Nephron (organoid): Measurements from ENCODE around the gene LSM10.

ENCODE experiments used
- H3K27ac Mint-ChIP-seq, 3 experiments: 2 replicates each; pipeline ENCODE4 v1.8.0; 2020; ENCODE audit warnings: mixed read lengths in 3 of 3, mild to moderate bottlenecking in 2 of 3, moderate library complexity in 1 of 3
- H3K27me3 Mint-ChIP-seq: 2 replicates; pipeline ENCODE4 v1.8.0; 2021; ENCODE audit warnings: low read depth, mild to moderate bottlenecking, moderate library complexity, mixed read lengths
- H3K36me3 Mint-ChIP-seq: 2 replicates; pipeline ENCODE4 v1.8.0; 2020; ENCODE audit warnings: low read depth, mixed read lengths
- H3K4me1 Mint-ChIP-seq: 2 replicates; pipeline ENCODE4 v1.8.0; 2020; ENCODE audit warnings: mixed read lengths
- H3K4me3 Mint-ChIP-seq, 3 experiments: 2 replicates each; pipeline ENCODE4 v1.8.0; 2020; ENCODE audit warnings: mild to moderate bottlenecking in 3 of 3, mixed read lengths in 3 of 3, moderate library complexity in 2 of 3
- H3K9me3 Mint-ChIP-seq: 2 replicates; pipeline ENCODE4 v1.8.0; 2020; ENCODE audit warnings: mixed read lengths
- TF ChIP-seq, protein P1 (sequence below), 3 experiments: fragments of 200-600 bp; sonication (generic); IDR thresholded peaks; one replicate each; pipeline ENCODE4 v1.5.0; 2021; ENCODE audit warnings: antibody characterized with exemption in 3 of 3; ENCODE audit not compliant: unreplicated experiment in 3 of 3

Gene LSM10

DNA sequence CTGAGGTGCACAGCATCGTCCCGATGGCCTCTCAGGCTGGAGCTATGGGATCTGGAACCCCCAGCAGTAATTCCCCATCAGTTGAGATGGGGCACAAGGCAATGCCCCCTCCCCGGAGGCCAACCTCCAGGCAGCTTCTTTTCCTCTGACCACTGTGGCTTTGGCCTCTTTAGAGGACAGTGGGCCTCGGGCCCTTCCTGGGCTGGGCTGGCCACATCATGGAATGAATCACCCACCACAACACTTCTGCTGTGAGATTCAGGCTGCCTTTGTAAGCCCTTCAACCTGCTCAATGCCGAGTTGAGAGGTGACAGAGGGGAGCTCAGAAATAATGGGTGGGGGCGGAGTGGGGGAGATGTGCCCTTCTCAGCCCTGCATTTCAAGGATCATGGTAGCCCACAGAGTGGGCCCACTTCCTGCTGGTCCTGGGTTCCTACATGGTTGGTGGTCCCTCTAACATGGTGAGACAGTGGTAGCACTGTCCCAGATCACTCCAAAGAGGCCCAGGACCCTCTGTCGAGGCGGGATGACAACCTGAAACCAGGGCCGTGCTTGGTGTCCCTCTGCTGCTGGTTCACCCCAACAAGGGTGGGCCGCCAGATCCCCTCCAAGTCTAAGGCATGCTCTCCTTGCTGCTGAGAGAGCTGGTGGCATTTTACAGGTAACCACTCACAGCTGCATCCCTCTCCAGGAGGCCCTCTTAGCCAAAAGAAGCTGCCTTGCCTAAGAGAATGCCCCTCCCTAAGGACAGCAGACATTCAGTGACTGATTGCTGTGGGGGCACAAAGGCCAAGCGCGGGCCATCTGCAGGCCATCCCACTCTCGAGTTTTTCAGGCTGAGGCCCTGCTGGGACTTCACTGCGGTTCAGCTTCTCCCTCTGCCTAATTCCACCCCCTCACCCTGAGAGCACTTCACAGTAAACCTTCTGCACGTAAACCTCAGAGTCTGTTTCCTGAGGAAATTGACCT, 44.5 kb downstream of the LSM10 start:
- TF ChIP-seq, protein P1, sequence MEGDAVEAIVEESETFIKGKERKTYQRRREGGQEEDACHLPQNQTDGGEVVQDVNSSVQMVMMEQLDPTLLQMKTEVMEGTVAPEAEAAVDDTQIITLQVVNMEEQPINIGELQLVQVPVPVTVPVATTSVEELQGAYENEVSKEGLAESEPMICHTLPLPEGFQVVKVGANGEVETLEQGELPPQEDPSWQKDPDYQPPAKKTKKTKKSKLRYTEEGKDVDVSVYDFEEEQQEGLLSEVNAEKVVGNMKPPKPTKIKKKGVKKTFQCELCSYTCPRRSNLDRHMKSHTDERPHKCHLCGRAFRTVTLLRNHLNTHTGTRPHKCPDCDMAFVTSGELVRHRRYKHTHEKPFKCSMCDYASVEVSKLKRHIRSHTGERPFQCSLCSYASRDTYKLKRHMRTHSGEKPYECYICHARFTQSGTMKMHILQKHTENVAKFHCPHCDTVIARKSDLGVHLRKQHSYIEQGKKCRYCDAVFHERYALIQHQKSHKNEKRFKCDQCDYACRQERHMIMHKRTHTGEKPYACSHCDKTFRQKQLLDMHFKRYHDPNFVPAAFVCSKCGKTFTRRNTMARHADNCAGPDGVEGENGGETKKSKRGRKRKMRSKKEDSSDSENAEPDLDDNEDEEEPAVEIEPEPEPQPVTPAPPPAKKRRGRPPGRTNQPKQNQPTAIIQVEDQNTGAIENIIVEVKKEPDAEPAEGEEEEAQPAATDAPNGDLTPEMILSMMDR (IDR thresholded peaks at IDR 0.05; ENCODE audit: unreplicated experiment in 3 of 3) = no peak
- no peaks in the 10 kb centered on the region for H3K9me3 Mint-ChIP-seq
- peaks cover 25% of the 10 kb centered on the region for H3K4me1 Mint-ChIP-seq
- peak overlapping the region in 1 of 3 experiments; percentile 31 for H3K4me3 Mint-ChIP-seq
- peak overlapping the region; percentile 81 to 98 (median 93) for H3K27ac Mint-ChIP-seq
- H3K27me3 Mint-ChIP-seq = no peaks in the 10 kb centered on the region
- H3K36me3 Mint-ChIP-seq = peaks cover 29% of the 10 kb centered on the region

DNA sequence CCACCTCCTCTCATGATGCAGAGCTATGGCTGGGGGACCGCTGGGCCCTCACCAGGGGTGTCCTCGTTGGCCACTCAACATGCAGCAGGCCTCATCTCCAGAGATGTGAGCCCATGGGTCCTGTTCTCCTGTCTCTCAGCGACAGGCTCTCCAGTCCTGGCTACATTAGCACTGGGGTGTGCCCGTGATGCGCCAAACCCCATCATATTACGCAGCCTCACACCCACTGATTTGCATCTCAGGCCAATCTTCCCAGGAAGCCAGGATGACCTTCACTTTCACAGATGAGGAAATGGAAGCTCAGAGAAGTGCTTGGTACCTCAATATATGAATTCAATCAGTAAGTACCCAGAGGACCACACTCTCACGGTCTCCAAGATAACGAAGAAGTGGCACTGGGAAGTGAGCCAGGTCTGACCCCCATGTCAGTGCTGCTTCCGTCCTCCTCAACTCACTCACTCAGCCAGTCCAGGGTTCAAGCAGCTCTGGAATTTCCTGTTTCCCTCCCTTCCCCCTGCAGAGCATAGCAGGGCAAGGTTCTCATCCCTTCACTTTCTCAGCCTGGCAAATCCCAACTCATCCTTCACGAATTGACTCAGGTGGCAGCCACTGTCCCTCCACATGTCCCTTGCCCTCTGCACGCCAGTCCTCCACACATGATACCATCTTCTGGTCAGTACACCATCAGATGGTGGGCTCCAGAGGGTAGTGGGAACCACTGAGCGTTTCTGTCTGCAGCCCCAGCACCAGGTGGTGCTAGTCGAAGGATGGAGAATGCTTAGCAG, 45.4 kb downstream of the LSM10 start:
- H3K27ac Mint-ChIP-seq = peak overlapping the region; percentile 81 to 98 (median 93)
- H3K4me3 Mint-ChIP-seq = peak overlapping the region in 1 of 3 experiments; percentile 31
- no peaks in the 10 kb centered on the region for H3K27me3 Mint-ChIP-seq
- H3K4me1 Mint-ChIP-seq = peaks cover 25% of the 10 kb centered on the region
- no peaks in the 10 kb centered on the region for H3K9me3 Mint-ChIP-seq
- TF ChIP-seq, protein P1 (IDR thresholded peaks at IDR 0.05; ENCODE audit: unreplicated experiment in 3 of 3) = no peak
- H3K36me3 Mint-ChIP-seq = peaks cover 30% of the 10 kb centered on the region

DNA sequence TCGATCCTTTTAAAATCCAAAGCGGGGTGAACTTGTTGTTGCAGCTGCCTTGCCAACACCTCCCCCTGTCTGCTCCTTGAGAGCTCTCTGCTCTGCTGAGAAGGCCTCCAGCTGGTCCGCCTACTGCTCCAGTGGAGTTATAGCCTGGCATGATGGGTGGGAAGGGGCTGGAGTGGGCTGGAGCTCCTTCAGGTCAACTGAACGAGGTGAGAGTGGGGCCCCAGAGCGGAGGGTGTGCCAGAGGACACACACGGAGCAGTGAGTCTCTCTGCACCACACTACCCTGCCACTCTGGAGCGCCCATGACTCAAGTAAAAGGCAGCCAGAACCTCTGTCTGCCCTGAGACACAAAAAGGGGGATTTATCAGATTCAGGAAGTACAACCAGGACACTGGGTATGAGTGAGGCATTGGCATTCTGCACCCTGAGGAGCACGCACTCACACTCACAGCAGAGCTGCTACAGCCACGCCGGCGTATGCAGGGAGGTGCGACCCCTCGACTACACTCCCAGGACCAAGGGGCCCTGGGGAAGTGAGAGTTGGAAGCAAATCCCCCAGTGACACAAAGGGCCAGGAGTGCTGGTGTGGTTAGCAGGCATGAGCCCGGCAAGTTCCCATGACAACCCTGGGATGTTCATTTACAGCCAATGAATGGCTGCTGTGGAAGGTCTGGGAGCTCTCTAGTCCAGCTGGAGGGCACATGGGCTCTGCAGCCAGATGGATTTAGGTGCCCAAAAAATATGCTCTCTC, 46.3 kb downstream of the LSM10 start:
- Mint-ChIP-seq H3K4me3 (peak overlapping the region in 2 of 3 experiments; percentile 1 to 19), H3K4me1 (peaks cover 25% of the 10 kb centered on the region), H3K36me3 (peaks cover 31% of the 10 kb centered on the region), H3K27ac (peak overlapping the region; percentile 91 to 98 (median 93)), H3K27me3 (no peaks in the 10 kb centered on the region), H3K9me3 (no peaks in the 10 kb centered on the region)
- TF ChIP-seq, protein P1 (IDR thresholded peaks at IDR 0.05; ENCODE audit: unreplicated experiment in 3 of 3) = peak in 1 of 3 experiments; percentile 15

DNA sequence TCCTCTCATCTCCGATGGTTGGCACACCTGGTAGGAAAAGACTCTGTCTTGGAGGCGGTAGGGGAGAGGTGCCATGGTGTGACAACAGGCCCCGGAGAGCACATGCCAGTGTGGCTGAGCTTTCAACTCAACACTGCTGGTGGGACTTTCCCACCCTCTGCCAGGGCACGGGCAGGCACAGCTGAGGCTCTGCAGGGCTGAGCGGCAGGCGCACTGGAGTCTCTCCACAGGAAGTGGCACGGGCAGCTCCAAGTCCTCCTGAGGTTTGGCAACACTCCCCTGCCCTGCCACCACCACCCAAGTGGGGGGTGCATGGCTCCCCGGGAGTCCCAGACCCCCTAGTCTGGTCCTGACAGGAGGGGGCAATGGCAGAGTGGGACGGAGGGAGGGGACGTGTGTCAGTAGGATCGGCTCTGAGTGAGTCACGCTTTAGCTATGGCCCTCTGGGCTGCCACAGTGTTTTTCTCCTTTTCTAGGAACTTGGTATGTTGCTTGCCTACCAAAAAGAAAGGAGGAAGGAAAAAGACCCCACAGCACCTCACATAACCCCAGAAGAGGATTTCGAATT, 47.0 kb downstream of the LSM10 start:
- Mint-ChIP-seq H3K9me3 (no peaks in the 10 kb centered on the region), H3K27me3 (no peaks in the 10 kb centered on the region), H3K27ac (peak overlapping the region; percentile 91 to 98 (median 93)), H3K36me3 (peaks cover 31% of the 10 kb centered on the region), H3K4me1 (peaks cover 25% of the 10 kb centered on the region), H3K4me3 (no peak overlapping the region)
- TF ChIP-seq, protein P1 (IDR thresholded peaks at IDR 0.05; ENCODE audit: unreplicated experiment in 3 of 3) = no peak

DNA sequence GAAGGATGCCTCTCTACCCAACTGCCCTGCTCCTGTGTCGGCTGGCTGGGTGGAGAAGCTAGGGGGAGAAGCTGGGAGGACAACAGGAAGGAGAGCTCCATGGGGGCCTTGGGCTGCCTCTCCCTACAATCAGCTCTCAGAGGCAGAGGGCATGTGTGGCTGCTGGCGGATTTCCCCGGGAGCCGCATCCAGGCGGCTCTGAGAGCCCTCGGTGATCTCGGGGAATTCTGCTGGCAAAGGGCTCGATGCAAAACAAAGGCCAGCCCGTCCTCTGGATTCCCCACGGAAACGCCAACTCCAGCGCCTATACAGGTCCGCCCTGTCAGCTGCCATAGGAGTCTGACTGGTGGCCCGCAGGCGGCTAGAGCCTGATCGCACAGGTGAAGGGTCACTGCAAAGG, 47.9 kb downstream of the LSM10 start:
- peaks cover 32% of the 10 kb centered on the region for H3K36me3 Mint-ChIP-seq
- peak overlapping the region in 1 of 3 experiments; percentile 33 for H3K27ac Mint-ChIP-seq
- TF ChIP-seq, protein P1 (IDR thresholded peaks at IDR 0.05; ENCODE audit: unreplicated experiment in 3 of 3) = no peak
- no peaks in the 10 kb centered on the region for H3K27me3 Mint-ChIP-seq
- no peaks in the 10 kb centered on the region for H3K9me3 Mint-ChIP-seq
- H3K4me3 Mint-ChIP-seq = no peak overlapping the region
- H3K4me1 Mint-ChIP-seq = peaks cover 25% of the 10 kb centered on the region
